Neural crest cell (in vitro differentiated cells): Measurements from ENCODE around the gene CACNA2D3. TPM values are rescaled to one million over a fixed set of nuclear protein-coding genes. Genes with fewer than 3 reads are reported as not detected.

Experiments used
- DNase-seq: peaks from one replicate; pipeline ENCODE4 v3.0.0; 2021; ENCODE audit warnings: low read depth, mixed read lengths, low spot score
- H3K27ac Mint-ChIP-seq: one replicate; pipeline ENCODE4 v1.8.0; 2021; ENCODE audit warnings: mild to moderate bottlenecking, mixed read lengths; ENCODE audit not compliant: unreplicated experiment
- H3K27me3 Mint-ChIP-seq: 2 replicates; pipeline ENCODE4 v1.8.0; 2021; ENCODE audit warnings: low read depth, mild to moderate bottlenecking, mixed read lengths
- H3K36me3 Mint-ChIP-seq: 2 replicates; pipeline ENCODE4 v1.8.0; 2021; ENCODE audit warnings: low read depth, mild to moderate bottlenecking, mixed read lengths
- H3K4me1 Mint-ChIP-seq: 2 replicates; pipeline ENCODE4 v1.8.0; 2021; ENCODE audit warnings: mixed read lengths
- H3K4me3 Mint-ChIP-seq: one replicate; pipeline ENCODE4 v1.8.0; 2021; ENCODE audit warnings: mild to moderate bottlenecking, mixed read lengths
- H3K9me3 Mint-ChIP-seq: 2 replicates; pipeline ENCODE4 v1.8.0; 2021; ENCODE audit warnings: mixed read lengths
- CTCF ChIP-seq: fragments of 200-600 bp; sonication (generic); conservative IDR thresholded peaks from 2 replicates; pipeline ENCODE4 v1.5.0; 2021; ENCODE audit warnings: antibody characterized with exemption, mild to moderate bottlenecking
- total RNA-seq: library from RNA; stranded (reverse); gene quantifications from 2 replicates; pipeline ENCODE4 v1.2.1, GENCODE V29; 2021

The CACNA2D3 gene
- total RNA-seq, 1 donor from 2014 or later, result 0.82 TPM

- Mint-ChIP-seq H3K27ac (no peak overlapping the region), H3K27me3 (peaks cover 2% of the 10 kb centered on the region), H3K4me3 (peak overlapping the region; percentile 42), H3K36me3 (no peaks in the 10 kb centered on the region), H3K9me3 (no peaks in the 10 kb centered on the region), H3K4me1 (peaks cover 42% of the 10 kb centered on the region)
- no peak for TF ChIP-seq CTCF
- DNase-seq, result peak; percentile 24
These were observed 743.0 kb downstream of the CACNA2D3 start for GRCh38 chr3:54865316-54865715.

- Mint-ChIP-seq H3K4me1 (peaks cover 44% of the 10 kb centered on the region), H3K36me3 (no peaks in the 10 kb centered on the region), H3K27me3 (peaks cover 2% of the 10 kb centered on the region), H3K27ac (no peak overlapping the region), H3K9me3 (no peaks in the 10 kb centered on the region), H3K4me3 (no peak overlapping the region)
- no peak for DNase-seq
- TF ChIP-seq CTCF, result no peak
These were observed 743.9 kb downstream of the CACNA2D3 start for GRCh38 chr3:54866251-54866650.

GRCh38 chr3:54870423-54870822 lies 748.1 kb downstream of the CACNA2D3 start:
- peak; percentile 8 for DNase-seq
- H3K27me3 Mint-ChIP-seq, result peaks cover 2% of the 10 kb centered on the region
- TF ChIP-seq CTCF, result peak; percentile 70
- H3K9me3 Mint-ChIP-seq, result no peaks in the 10 kb centered on the region
- H3K27ac Mint-ChIP-seq, result no peak overlapping the region
- peaks cover 36% of the 10 kb centered on the region for H3K4me1 Mint-ChIP-seq
- no peak overlapping the region for H3K4me3 Mint-ChIP-seq
- no peaks in the 10 kb centered on the region for H3K36me3 Mint-ChIP-seq

- Mint-ChIP-seq H3K4me3 (no peak overlapping the region), H3K4me1 (peaks cover 28% of the 10 kb centered on the region), H3K27me3 (peaks cover under 1% of the 10 kb centered on the region), H3K9me3 (no peaks in the 10 kb centered on the region), H3K27ac (no peak overlapping the region), H3K36me3 (no peaks in the 10 kb centered on the region)
- DNase-seq, result no peak
- no peak for TF ChIP-seq CTCF
These were observed 749.5 kb downstream of the CACNA2D3 start for GRCh38 chr3:54871867-54872266.

- no peak for TF ChIP-seq CTCF
- no peak overlapping the region for H3K4me3 Mint-ChIP-seq
- no peaks in the 10 kb centered on the region for H3K36me3 Mint-ChIP-seq
- peak overlapping the region; percentile 12 for H3K27ac Mint-ChIP-seq
- no peaks in the 10 kb centered on the region for H3K9me3 Mint-ChIP-seq
- H3K27me3 Mint-ChIP-seq, result no peaks in the 10 kb centered on the region
- peaks cover 32% of the 10 kb centered on the region for H3K4me1 Mint-ChIP-seq
- no peak for DNase-seq
These were observed 751.0 kb downstream of the CACNA2D3 start for GRCh38 chr3:54873059-54874010.
